Measurements from ENCODE around the gene CNTN5. TPM values are rescaled to one million over a fixed set of nuclear protein-coding genes. Genes with fewer than 3 reads are reported as not detected.

CNTN5 gene
- total RNA-seq, 2 donors from 2014 or later, result not detected

GRCh38 chr11:100003985-100004384 lies 983.2 kb downstream of the CNTN5 start:
- H3K4me1 Mint-ChIP-seq (ENCODE audit: low read depth in 2 of 2), result no peaks in the 10 kb centered on the region
- DNase-seq (ENCODE audit: low spot score), result no peak
- peaks cover 18% of the 10 kb centered on the region for H3K9me3 Mint-ChIP-seq
- H3K27ac Mint-ChIP-seq, result no peak overlapping the region
- H3K27me3 Mint-ChIP-seq, result no peaks in the 10 kb centered on the region
- ATAC-seq, result no peak
- H3K4me3 Mint-ChIP-seq, result no peak overlapping the region
- peaks cover under 1% of the 10 kb centered on the region for H3K36me3 Mint-ChIP-seq

GRCh38 chr11:100004541-100004940 lies 983.8 kb downstream of the CNTN5 start:
- peaks cover 22% of the 10 kb centered on the region for H3K9me3 Mint-ChIP-seq
- peaks cover 6% of the 10 kb centered on the region for H3K36me3 Mint-ChIP-seq
- H3K4me1 Mint-ChIP-seq (ENCODE audit: low read depth in 2 of 2), result no peaks in the 10 kb centered on the region
- no peak overlapping the region for H3K4me3 Mint-ChIP-seq
- no peaks in the 10 kb centered on the region for H3K27me3 Mint-ChIP-seq
- no peak for DNase-seq (ENCODE audit: low spot score)
- no peak overlapping the region for H3K27ac Mint-ChIP-seq
- ATAC-seq, result no peak

GRCh38 chr11:100008417-100008816 lies 987.7 kb downstream of the CNTN5 start:
- Mint-ChIP-seq H3K9me3 (peaks cover 27% of the 10 kb centered on the region), H3K4me3 (no peak overlapping the region), H3K36me3 (peaks cover 6% of the 10 kb centered on the region), H3K27ac (no peak overlapping the region), H3K27me3 (no peaks in the 10 kb centered on the region), H3K4me1 (ENCODE audit: low read depth in 2 of 2) (no peaks in the 10 kb centered on the region)
- ATAC-seq, result no peak
- no peak for DNase-seq (ENCODE audit: low spot score)

GRCh38 chr11:100009728-100010127 lies 989.0 kb downstream of the CNTN5 start:
- Mint-ChIP-seq H3K27ac (no peak overlapping the region), H3K4me3 (no peak overlapping the region), H3K9me3 (peaks cover 29% of the 10 kb centered on the region), H3K27me3 (no peaks in the 10 kb centered on the region), H3K4me1 (ENCODE audit: low read depth in 2 of 2) (no peaks in the 10 kb centered on the region), H3K36me3 (peaks cover 6% of the 10 kb centered on the region)
- DNase-seq (ENCODE audit: low spot score) (no peak), ATAC-seq (no peak)

DNA sequence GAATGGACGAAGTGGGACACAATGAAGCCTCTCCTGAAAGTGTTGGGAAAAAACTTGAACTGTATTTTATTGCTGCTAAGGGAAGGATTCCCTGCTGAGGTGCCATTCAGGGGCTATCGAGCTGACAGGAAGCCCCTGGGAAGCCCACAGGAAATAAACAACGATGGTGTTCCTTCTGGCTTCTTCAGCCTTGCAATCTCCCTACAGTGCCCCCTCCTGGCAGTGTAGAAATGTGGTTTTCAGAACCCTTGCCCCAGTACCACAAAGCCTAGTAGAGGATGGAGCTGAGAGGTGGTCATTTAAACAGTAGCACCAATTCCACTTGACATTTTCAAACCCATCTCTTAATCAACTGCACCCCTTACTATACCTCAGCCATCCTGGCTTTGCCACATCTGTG lies 989.6 kb downstream of the CNTN5 start:
- Mint-ChIP-seq H3K36me3 (peaks cover 6% of the 10 kb centered on the region), H3K4me1 (ENCODE audit: low read depth in 2 of 2) (no peaks in the 10 kb centered on the region), H3K4me3 (no peak overlapping the region), H3K27ac (no peak overlapping the region), H3K27me3 (no peaks in the 10 kb centered on the region), H3K9me3 (peaks cover 27% of the 10 kb centered on the region)
- DNase-seq (ENCODE audit: low spot score) (no peak), ATAC-seq (no peak)

DNA sequence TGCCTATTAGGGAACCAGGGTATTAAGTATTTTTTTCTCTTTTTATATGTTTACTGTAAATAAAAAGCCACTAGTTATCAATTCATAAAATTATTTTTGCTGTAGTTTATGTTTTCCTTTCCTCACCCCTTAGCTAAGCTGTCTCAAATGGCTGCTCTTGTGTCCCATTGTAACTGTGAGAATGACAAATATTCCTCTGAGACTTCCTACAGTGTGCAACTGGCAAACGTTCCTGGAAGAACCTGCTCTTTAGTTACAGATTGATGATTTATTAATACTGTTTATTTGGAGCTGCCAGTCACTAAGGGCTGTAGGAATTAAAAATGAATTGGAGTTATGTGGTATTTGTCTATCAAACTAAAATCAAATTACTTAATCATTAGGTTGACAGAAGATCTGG lies 990.9 kb downstream of the CNTN5 start:
- Mint-ChIP-seq H3K36me3 (peaks cover 6% of the 10 kb centered on the region), H3K27ac (no peak overlapping the region), H3K9me3 (peaks cover 22% of the 10 kb centered on the region), H3K27me3 (no peaks in the 10 kb centered on the region), H3K4me3 (no peak overlapping the region), H3K4me1 (ENCODE audit: low read depth in 2 of 2) (no peaks in the 10 kb centered on the region)
- ATAC-seq (no peak), DNase-seq (ENCODE audit: low spot score) (no peak)

- DNase-seq (ENCODE audit: low spot score), result no peak
- no peak for ATAC-seq
- H3K9me3 Mint-ChIP-seq, result peaks cover 22% of the 10 kb centered on the region
- H3K36me3 Mint-ChIP-seq, result peaks cover 6% of the 10 kb centered on the region
- H3K27me3 Mint-ChIP-seq, result no peaks in the 10 kb centered on the region
- H3K27ac Mint-ChIP-seq, result no peak overlapping the region
- H3K4me3 Mint-ChIP-seq, result no peak overlapping the region
- no peaks in the 10 kb centered on the region for H3K4me1 Mint-ChIP-seq (ENCODE audit: low read depth in 2 of 2)
Measured at GRCh38 chr11:100013011-100013410, 992.3 kb downstream of the CNTN5 start.

- no peak overlapping the region for H3K4me3 Mint-ChIP-seq
- no peak overlapping the region for H3K27ac Mint-ChIP-seq
- H3K36me3 Mint-ChIP-seq, result no peaks in the 10 kb centered on the region
- H3K27me3 Mint-ChIP-seq, result no peaks in the 10 kb centered on the region
- peaks cover 15% of the 10 kb centered on the region for H3K9me3 Mint-ChIP-seq
- DNase-seq (ENCODE audit: low spot score) (no peak), ATAC-seq (no peak)
- H3K4me1 Mint-ChIP-seq (ENCODE audit: low read depth in 2 of 2), result no peaks in the 10 kb centered on the region
Measured at GRCh38 chr11:100031973-100032372, 1011.2 kb downstream of the CNTN5 start.

DNA sequence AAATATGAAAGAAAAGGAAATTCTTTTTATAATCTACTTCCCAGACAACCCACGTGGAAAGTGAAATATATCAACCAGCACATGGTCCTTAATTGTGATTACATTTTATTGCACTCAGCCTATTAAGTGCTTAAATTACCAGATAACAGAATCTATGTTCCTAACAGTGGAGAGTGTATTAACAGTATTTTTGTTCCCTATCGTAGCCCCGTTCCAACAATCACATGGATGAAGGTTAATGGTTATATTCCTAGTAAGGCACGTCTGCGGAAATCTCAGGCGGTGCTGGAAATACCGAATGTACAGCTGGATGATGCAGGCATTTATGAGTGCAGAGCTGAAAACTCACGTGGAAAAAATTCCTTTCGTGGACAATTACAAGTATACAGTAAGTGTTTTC lies 1040.3 kb downstream of the CNTN5 start:
- DNase-seq (ENCODE audit: low spot score) (no peak), ATAC-seq (no peak)
- H3K4me3 Mint-ChIP-seq, result no peak overlapping the region
- H3K27me3 Mint-ChIP-seq, result no peaks in the 10 kb centered on the region
- peaks cover 13% of the 10 kb centered on the region for H3K9me3 Mint-ChIP-seq
- peaks cover 6% of the 10 kb centered on the region for H3K36me3 Mint-ChIP-seq
- no peaks in the 10 kb centered on the region for H3K4me1 Mint-ChIP-seq (ENCODE audit: low read depth in 2 of 2)
- H3K27ac Mint-ChIP-seq, result no peak overlapping the region

DNA sequence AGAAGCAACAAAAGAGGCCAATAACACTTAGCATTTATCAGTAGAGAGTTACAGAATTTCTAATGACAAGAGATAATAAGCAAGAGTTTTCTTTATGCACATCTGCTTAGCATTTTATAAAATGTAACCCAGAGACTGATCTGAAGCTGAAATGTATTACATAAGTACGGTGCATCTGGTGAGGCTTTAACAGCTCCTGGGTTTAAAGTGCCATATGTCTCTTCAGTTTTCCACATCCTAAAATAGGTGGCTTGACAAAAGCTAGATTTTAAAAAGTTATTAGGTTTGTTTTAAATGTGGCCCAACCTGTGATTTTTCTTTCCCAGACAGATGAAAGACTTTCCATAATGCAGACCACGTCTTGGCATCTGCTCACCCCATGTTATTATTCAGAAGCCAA lies 1045.7 kb downstream of the CNTN5 start:
- Mint-ChIP-seq H3K27me3 (no peaks in the 10 kb centered on the region), H3K4me3 (no peak overlapping the region), H3K4me1 (ENCODE audit: low read depth in 2 of 2) (no peaks in the 10 kb centered on the region), H3K36me3 (peaks cover 6% of the 10 kb centered on the region), H3K27ac (no peak overlapping the region), H3K9me3 (peaks cover 7% of the 10 kb centered on the region)
- DNase-seq (ENCODE audit: low spot score) (no peak), ATAC-seq (no peak)

- Mint-ChIP-seq H3K4me1 (ENCODE audit: low read depth in 2 of 2) (no peaks in the 10 kb centered on the region), H3K36me3 (no peaks in the 10 kb centered on the region), H3K27ac (no peak overlapping the region), H3K27me3 (no peaks in the 10 kb centered on the region), H3K9me3 (peaks cover 4% of the 10 kb centered on the region), H3K4me3 (no peak overlapping the region)
- DNase-seq (ENCODE audit: low spot score), result no peak
- no peak for ATAC-seq
Measured at GRCh38 chr11:100068116-100068515, 1047.4 kb downstream of the CNTN5 start.

- H3K27me3 Mint-ChIP-seq, result no peaks in the 10 kb centered on the region
- no peak overlapping the region for H3K4me3 Mint-ChIP-seq
- no peaks in the 10 kb centered on the region for H3K36me3 Mint-ChIP-seq
- H3K4me1 Mint-ChIP-seq (ENCODE audit: low read depth in 2 of 2), result no peaks in the 10 kb centered on the region
- H3K9me3 Mint-ChIP-seq, result peaks cover 4% of the 10 kb centered on the region
- H3K27ac Mint-ChIP-seq, result no peak overlapping the region
- ATAC-seq (no peak), DNase-seq (ENCODE audit: low spot score) (no peak)
Measured at GRCh38 chr11:100072131-100072530, 1051.4 kb downstream of the CNTN5 start.

GRCh38 chr11:100080381-100080780 lies 1059.6 kb downstream of the CNTN5 start:
- no peak overlapping the region for H3K4me3 Mint-ChIP-seq
- H3K9me3 Mint-ChIP-seq, result peaks cover 23% of the 10 kb centered on the region
- ATAC-seq (no peak), DNase-seq (ENCODE audit: low spot score) (no peak)
- no peak overlapping the region for H3K27ac Mint-ChIP-seq
- no peaks in the 10 kb centered on the region for H3K4me1 Mint-ChIP-seq (ENCODE audit: low read depth in 2 of 2)
- no peaks in the 10 kb centered on the region for H3K27me3 Mint-ChIP-seq
- H3K36me3 Mint-ChIP-seq, result no peaks in the 10 kb centered on the region

- Mint-ChIP-seq H3K36me3 (no peaks in the 10 kb centered on the region), H3K4me1 (ENCODE audit: low read depth in 2 of 2) (no peaks in the 10 kb centered on the region), H3K9me3 (peaks cover 20% of the 10 kb centered on the region), H3K27ac (no peak overlapping the region), H3K27me3 (no peaks in the 10 kb centered on the region), H3K4me3 (no peak overlapping the region)
- DNase-seq (ENCODE audit: low spot score) (no peak), ATAC-seq (no peak)
Measured at GRCh38 chr11:100080821-100081220, 1060.1 kb downstream of the CNTN5 start.

- Mint-ChIP-seq H3K9me3 (peaks cover 24% of the 10 kb centered on the region), H3K27ac (no peak overlapping the region), H3K27me3 (no peaks in the 10 kb centered on the region), H3K36me3 (peaks cover 5% of the 10 kb centered on the region), H3K4me3 (no peak overlapping the region), H3K4me1 (ENCODE audit: low read depth in 2 of 2) (no peaks in the 10 kb centered on the region)
- ATAC-seq, result no peak
- no peak for DNase-seq (ENCODE audit: low spot score)
Measured at GRCh38 chr11:100093698-100094097, 1072.9 kb downstream of the CNTN5 start.

All from natural killer cell treated with Interleukin-12 subunit alpha and Interleukin-12 subunit beta and Interleukin-15 and Interleukin-18, amount 100 ng/mL, for 72 hours (primary cell).